H4 (cell line): Measurements from ENCODE around the gene CNGB1. TPM values are rescaled to one million over a fixed set of nuclear protein-coding genes. Genes with fewer than 3 reads are reported as not detected.
"Not testable (repeated sequence)": the region's sequence is repeated elsewhere in the genome, so short reads cannot be mapped to it uniquely, and the experiment has no call there.

Experiments used
- DNase-seq: peaks from one replicate; pipeline ENCODE4 v3.0.0-alpha.2; 2015; ENCODE audit warnings: low spot score
- total RNA-seq: library from RNA; depleted of rRNA; stranded (reverse); fragments of >200 nt; shearing (Covaris generic); gene quantifications from 2 replicates; pipeline ENCODE4 v1.2.3, GENCODE V29; 2014

The CNGB1 gene
- total RNA-seq, 1 experiment from 2014 or later, result 0.06 TPM

DNA sequence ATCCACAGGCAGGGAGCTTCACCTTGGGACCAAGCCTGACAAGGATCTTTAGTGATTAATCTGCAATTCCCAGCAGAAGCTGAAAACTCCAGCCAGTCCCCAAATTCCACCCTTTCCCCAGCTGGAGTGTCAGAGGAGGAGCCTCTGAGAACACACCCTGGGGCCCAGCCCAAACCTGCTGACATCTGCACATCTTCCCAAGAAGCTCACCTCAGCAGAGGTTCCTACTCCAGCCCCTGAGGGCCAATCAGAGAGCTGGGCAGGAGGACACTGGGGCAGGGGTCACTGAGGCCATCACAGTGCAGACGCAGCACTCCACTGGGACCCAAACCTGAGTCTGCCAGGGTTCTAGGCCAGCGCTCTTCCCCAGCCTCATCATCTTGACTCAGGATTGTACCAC lies 44.9 kb downstream of the CNGB1 start:
- DNase-seq, result no peak

DNA sequence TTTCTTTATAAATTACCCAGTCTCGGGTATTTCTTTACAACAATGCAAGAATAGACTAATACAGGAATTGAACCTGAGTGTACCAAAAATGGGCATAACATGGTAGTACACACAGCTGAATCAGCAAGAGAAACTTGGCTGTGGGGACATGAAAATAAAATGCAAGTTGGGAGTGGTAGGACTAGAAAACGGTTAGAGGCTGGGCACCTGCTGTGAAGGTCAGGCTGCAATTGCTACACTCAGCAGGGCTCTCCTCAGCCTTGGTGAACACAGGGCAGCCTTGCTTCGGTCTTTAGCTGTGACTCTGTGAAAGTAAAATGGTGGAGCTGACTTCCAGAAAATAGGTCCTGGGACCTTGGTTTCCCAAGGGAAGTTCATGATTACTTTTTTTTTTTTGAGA lies 45.6 kb downstream of the CNGB1 start:
- no peak for DNase-seq

DNA sequence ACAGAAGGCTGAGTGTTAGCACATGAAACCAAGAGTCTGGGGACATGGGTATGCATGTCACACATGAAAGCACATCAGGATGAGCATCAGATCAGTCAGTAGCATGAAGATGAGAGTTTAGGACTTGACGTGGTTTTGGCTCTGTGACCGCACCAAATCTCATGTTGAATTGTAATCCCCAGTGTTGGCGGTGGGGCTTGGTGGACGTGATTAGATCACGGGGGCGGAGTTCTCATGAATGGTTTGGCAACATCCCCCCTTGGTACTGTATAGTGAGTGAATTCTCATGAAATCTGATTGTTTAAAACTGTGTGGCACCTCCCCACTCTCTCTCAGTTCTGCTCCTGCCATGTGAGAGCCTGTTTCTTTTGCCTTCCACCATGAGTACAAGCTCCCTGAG lies 46.4 kb downstream of the CNGB1 start:
- no peak for DNase-seq

DNA sequence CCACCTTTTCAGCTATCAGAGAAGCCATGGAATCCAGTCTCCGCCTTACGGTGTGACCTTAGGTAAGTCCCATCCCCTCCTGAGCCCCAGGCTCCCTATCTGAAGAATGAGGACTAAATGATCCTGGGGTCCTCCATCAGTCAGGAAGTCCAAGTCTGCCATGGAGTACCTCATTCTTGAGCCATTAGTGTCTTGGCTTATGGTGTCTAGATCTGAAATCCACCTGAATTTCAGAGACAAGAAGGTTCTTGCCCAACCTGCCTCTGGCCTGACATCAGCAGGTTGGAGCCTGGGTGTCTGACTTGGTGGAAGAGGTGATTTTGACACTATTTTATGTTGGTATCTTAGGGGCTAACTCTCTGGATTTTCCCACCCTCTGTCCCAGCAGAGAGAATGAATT lies 47.1 kb downstream of the CNGB1 start:
- DNase-seq, result no peak

DNA sequence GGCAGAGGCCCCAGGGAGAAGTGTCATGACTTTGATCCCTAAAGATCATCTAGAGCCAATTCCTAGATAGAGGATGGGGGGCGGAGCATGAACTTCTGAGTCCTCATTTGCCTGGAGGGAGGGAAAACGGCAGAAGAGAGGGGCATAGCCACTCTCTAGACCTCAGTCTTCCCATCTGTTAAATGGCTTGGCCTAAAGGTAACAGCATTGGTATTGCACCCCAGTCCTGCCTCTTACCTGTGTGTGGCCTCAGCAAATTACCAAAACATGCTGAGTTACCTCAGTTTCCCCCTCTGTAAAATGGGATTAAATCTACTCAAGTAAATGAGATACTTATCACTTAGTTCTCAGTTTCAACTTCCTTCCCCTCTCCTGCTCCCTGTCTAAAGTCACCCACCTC lies 47.5 kb downstream of the CNGB1 start:
- DNase-seq, result no peak

DNA sequence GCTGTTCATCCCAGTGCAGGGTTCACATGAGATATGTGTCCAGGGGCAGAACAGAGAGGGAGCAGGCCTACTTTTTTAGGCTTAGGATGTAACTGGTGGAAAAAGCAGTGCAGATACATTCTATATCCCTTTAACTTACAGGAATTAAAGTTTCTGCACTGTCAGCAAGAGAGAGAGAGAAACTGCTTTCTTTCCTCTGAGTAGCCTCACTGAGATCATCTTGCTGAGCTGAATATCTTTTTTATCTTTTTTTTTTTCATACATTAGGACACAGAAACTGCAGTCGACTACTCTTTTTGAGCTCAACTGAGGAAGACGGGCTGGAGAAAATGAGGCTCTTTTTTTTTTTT lies 50.1 kb downstream of the CNGB1 start:
- DNase-seq, result no peak

DNA sequence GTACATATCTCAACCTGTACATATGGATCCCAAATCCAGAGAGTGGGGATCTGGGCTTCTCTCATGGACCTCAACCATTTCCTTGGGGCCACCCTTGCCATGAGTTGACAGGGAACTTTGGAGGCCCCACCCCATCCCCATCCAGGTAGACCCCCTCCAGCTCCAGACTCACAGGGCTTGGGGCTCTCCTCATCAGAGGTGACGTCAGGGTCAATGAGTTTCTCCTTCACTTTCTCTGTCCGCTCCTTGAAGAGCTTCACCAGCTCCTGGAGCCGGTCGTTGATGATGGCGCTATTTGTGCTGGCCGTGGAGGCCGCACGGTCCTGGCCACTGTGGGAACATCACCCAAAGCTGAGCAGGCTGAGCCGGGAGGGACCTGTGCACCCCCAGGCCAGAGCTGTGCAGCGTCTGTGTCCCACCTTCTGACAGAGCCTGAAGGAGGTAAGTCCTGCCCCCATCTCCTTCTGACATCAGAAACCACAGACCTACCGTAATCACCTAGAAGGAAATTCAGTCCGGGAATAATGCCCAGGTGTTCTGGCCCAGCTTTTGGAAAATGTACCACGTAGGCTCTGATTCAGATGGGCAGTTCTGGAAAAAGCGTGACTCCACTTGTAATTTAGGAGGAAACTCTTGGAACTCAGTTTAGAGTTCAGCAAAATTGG lies 50.6 kb downstream of the CNGB1 start:
- DNase-seq, result no peak

DNA sequence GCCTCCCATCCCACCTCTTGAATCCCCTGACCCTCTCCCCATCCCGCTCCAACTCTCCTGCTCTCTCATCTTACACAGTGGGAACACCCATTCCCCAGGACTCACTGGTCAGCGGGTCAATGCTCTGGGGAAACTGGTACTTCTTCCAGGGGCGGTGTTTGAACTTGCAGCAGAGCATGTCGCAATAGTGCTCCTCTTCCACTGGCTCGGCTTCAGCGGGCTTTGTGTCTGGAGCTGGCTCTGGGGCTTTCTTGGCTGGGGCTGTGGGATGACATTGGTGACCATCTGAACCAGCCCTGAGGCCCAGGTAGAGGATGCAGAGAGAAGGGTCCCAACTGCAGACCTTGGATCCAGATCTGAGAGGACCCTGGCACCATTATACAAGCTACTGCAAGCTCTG lies 51.9 kb downstream of the CNGB1 start:
- DNase-seq, result no peak

DNA sequence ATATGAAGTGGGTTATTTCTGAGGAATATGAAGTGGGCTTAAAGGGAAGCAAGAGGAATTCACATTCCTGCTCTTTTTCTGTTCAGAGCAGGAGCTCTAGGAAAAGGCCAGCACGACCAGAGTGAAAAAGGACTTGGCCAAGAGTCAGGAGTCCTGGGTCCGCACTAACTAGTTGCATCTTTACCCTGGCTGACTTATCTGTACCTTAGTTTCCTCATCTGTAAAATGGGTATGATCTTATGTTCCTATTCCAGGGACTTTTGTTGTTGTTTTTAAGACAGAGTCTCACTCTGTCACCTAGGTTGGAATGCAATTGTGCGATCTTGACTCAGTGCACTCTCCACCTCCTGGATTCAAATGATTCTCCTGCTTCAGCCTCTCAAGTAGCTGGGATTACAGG lies 52.5 kb downstream of the CNGB1 start:
- DNase-seq, result no peak

DNA sequence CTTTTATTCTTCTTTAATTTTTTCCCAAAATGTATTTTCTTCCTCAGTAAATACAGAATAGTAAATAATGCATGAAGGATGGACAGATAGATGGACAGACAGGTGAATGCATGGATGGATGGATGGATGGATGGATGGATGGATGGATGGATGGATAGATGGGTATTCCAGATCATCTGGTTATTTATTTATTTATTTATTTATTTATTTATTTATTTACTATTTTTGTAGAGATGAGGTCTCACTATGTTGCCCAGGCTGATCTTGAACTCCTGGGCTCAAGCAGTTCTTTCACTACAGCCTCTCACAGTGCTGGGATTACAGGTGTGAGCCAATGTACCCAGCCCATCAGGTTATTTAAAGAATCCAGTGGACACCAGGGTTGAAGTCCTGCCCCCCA lies 53.0 kb downstream of the CNGB1 start:
- not testable (repeated sequence) for DNase-seq

DNA sequence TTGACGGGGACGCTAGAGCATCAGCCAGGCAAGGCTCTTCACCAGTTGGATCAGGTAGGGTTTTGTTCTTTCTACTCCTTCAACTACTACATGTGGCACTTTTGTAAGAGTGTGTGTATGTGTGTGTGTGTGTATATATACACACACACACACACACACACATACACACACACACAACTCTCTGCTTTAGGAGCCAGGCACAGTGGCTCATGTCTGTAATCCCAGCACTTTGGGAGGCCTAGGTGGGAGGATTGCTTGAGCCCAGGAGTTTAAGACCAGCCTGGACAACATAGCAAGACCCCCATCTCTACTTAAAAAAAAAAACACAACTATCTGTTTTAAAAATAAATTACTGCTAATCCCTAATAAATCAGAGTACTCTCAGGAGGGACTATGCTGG lies 53.4 kb downstream of the CNGB1 start:
- DNase-seq, result not testable (repeated sequence)

DNA sequence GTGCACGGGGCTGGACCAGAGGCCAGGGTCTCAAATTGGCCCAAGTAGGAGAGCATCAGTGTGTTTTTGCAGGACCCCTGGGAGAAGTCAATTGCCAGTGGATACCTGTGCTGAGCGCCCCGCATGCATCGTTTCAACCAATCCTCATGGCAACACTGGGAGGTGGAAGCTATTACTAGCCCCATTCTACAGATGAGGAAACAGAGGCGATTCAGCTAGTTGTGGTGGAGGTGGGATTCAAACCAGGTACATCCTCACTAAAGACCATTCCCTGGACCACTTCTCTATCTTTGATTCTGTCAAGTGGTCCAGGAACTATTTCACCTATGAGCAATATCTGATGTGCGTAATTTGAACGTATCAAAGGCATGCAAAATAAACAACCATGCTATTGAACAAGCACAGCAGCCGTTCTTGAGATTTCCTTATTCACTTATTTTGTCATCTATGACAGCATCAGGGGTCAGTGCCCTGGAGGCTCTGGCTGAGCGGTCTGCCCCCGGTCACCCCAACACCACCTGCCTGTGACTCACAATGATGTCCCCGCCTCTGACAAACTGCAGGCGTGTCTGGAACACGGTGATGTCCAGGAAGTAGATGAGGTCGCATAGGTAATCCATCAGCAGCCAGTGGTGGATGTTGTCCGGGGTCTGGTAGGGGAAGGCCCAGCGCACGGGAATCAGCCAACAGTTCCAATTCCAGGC lies 54.0 kb downstream of the CNGB1 start:
- DNase-seq, result no peak

DNA sequence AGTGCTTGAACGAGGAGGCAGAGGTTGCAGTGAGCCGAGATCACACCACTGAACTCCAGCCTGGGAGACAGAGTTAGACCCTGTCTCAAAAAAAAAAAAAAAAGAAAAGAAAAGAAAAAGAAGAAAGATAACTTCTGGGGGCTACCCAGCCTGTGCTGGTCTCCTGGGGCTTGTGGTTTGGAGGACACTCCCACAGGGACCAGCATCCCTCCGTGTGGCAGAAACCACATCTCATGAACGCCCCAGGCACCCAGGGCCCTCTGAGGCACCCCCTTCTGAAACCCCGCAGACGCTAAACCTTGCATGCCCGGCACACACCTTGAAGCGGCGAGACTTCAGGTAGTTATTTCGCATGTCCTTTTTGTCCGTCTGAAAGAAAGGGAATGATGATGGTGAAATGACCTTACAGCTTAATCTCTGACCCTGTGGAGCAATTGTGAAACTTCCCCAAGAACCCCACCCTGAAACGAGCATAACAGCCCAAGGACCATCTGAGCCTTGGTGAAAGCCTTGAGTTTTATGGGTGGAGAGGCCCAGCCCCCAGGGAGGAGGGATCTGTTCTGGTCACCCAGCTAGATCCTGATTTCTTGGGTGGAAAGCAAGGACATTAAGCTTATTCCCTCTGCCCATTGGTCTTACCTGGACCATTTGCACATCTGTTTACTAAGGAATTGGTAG lies 55.0 kb downstream of the CNGB1 start:
- DNase-seq, result no peak

DNA sequence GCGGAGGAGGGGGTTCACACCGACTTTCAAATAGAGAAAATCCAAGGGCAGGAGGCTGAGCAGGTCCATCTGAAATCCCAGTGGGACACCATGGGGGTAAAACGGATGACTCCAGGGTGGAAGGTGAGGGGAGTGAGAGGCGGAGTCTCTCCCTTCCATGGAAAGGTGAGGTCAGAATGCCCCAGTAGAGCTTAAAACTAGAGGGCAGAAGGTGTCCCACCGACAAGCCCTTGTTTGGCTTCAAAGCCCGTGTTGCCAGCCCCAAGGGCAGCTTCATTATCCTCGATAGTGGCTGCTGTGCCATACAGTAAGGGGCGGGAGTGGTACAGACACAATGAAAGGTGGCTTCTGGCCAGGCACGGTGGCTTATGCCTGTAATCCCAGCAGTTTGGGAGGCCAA lies 55.7 kb downstream of the CNGB1 start:
- no peak for DNase-seq

DNA sequence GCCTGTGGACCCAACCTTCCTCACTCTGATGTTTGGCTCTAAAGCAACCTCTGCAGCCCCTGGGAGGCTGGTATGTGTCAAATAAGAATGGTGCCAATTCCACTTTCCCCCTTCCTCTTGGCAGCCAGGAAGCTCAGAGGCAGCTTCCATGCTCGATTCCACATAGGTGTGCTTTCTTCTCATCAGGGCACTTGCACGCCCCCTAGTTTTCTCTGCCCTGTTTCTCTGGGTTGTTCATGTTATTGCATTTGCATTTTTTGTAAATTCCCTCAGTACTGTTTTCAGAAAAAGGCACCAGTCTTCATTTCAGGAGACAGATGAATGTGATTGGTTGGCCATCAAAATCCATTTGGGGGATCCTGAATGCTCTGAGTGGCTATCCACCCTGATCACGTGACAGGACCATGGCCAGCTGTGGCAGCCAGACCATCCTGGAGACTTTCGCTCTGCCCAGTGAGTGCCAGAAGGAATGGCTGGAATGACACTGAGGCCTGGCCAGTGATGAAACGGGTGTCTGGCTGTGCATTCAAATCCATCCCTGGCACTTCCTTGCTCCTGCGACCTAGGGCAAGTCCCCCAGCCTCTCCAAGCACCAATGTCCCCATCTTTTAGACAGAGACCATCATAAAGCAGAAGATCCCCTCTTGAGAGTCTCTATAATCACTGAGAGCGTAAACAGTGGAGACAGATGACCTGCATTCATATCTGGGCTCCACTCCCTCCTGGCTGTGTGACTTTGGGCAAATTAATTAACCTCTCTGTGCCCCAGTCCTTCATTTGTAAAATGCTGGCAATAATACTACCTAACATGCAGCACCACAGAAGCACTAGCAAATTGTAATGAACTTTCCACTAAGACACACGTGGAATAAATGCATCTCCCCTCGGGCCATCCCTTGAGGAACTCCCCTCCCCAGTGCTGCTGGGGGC lies 56.4 kb downstream of the CNGB1 start:
- DNase-seq, result no peak

DNA sequence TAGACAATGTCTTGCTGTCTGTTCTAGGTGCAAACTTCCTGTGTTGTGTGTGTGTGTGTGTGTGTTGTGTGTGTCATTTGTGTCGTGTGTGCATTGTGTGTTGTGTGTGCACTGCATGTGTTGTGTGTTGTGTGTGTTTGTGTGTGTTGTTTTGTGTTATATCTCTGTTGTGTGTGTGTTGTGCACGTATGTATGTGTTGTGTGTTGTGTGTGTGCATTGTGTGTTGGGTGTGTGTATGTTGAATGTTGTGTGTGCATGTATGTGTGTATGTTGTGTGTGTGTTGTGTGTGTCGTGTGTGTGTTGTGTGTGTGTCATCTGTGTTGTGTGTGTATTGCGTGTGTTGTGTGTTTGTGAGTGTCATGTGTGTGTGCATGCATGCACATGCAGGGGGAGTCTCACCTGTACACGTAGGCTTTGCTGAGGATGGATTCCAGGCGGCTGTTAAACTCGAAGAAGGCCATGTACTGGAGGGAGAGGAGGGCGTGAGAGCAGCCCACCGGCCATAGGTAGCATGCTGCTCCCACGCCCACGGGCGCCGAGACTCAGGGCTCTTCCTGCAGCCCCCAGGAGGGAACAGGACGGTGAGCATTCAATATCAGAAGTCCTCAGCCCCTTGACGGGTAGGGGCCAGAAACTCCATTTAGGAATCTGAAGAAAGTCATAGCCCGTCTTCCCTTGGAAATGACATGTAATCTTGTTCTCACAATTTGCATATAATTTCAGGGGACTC lies 58.2 kb downstream of the CNGB1 start:
- no peak for DNase-seq

DNA sequence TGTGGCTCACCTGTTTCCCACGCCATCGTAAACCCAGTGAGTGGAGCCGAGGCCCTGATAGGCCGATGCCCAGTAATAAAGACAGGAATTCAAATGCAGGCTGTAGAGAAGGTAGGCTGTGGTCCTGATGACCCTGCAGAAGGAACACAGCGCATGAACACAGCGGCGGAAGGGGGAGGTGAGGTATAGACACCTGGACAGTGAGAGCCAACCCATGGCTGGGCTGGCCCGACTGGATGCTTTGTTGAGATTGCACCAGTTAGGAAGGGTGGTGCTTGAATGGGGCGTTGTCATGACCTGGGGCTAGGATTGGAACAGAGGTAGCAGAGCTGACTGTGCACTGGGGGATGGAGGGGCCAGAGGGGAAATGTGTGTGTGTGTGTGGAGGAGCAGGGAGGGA lies 59.2 kb downstream of the CNGB1 start:
- no peak for DNase-seq

DNA sequence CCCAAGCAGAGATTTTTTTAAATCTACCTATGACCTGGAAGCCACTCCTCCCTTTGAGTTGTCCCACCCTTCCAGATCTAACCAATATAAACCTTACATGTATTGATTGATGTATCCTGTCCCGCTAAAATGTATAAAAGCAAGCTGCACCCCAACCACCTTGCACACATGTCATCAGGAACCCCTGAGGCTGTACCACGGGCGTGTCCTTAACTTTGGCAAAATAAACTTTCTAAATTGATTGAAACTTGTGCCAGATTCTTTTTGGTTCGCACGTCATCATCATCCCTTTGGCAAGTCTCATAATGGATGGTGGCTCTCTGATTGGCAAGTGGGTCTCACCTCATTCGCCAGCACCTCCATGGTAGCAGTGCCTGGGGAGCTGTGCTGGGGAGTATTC lies 60.2 kb downstream of the CNGB1 start:
- no peak for DNase-seq

DNA sequence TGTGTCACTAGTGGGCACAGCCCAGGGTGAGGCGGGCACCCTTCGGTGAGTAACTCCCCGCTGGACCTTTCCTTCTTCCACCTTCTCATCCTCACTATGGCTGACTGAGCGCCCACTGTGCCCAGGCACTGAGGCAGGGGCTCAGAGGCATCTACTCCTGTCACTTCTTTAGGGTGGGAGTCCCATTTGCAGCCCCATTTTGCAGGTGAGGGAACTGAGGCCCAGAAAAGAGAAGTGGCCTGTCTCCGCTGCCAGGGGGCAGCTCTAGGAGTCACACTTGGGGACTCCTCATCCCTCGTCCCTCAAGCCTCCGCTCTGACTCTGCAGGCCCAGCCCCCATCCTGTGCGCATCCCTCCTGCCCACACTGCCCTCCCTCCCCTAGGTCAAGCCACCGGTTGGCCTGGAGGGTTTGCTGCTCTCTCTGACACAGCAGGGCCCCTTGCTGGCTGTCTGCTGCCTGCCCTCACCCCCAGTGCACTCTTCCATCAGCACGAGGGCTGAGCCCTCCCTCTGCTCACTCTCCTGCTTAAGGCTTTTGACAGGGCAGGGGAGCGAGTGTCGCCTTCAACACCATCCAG lies 62.4 kb downstream of the CNGB1 start:
- DNase-seq, result no peak

DNA sequence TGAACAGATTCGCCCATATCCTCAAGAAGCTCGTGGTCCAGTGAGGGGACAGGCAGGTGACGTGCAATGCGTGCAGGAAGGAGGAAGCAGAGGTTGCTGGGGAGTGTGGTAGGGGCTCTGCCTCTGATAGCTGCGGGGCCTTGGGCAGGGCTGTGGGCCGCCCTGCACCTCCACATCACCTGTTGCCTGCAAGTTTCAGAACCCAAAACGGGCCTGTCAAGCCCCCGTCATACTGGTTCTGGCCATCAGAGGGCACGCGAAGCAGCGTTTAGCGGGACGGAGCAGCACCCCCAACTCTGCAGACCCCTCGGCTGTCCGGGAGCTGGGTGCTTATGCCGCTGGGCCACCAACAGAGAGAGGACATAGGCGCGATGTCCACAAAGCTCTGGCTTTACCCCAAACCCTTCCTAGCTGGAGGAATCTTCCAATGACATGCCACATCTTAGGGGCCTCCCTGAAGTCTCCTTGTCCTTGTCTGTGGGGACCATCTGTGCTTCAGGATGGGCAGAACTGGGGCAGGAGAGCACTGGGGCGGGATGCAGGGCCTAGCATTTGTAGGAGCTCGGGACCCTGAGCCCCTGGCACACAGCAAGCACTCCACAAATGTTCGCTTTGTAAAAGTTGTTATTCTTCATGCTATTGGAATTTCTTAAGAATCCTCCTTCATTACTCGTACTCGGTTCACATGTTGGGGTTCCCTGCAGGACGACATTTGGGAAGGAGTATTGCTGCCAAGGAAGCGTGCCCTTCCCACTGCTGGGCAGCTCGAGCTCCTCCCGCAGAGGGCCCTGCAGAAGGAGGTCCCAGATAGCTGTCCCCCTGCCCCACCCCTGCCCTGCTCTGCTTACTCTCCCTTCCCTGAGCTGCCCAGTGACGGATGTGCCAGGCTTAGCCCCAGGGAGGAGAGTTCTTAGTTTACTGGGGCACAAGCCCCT lies 64.3 kb downstream of the CNGB1 start:
- DNase-seq, result no peak
